HCT116 (cell line): ENCODE results near the gene NUDT16. TPM values are rescaled to one million over a fixed set of nuclear protein-coding genes. Genes with fewer than 3 reads are reported as not detected.

Experiments used
- ATAC-seq: fragments of 200-7000 bp; cut with Tn5 transposase; 2 replicates; pipeline ENCODE4 v1.9.1; 2020; ENCODE audit warnings: mild to moderate bottlenecking, moderate library complexity
- BruUV-seq: library from RNA; stranded (reverse); fragments of 400-500 nt; replicated peaks from 2 replicates; lab custom pipeline; 2021; lab: Mats Ljungman, UMichigan
- CTCF ChIA-PET: fragments of 300-600 bp; sonication (Branson Sonifier 250); formaldehyde crosslinking; loops from one replicate; lab custom pipeline; 2021; ENCODE audit warnings: antibody characterized with exemption; lab: Charles Lee
- POLR2A ChIA-PET: fragments of 300-600, 350-600 bp; sonication (Branson Sonifier 250); formaldehyde crosslinking; loops from one replicate; lab custom pipeline; 2021; ENCODE audit warnings: antibody characterized with exemption; lab: Charles Lee
- RAD21 ChIA-PET, 2 experiments: fragments of 300-600 bp; sonication (Branson Sonifier 250); formaldehyde crosslinking; loops; one replicate each; lab custom pipeline; 2023; ENCODE audit warnings: low total read pairs in 2 of 2; ENCODE audit not compliant: uncharacterized antibody in 2 of 2, unreplicated experiment in 2 of 2, low non-redundant PET in 1 of 2; lab: Charles Lee
- DNase-seq: peaks from one replicate; pipeline ENCODE4 v3.0.0-alpha.2; 2010; ENCODE audit warnings: low read depth, low spot score
- H2AFZ ChIP-seq: fragments of 200-600 bp; shearing (Covaris generic), sonication (generic); 2 replicates; pipeline ENCODE4 v1.6.1; 2017; ENCODE audit warnings: low read depth, mixed run types, mixed read lengths, antibody characterized with exemption, low read length; ENCODE audit not compliant: poor library complexity, severe bottlenecking
- H3K27ac ChIP-seq: 2 replicates; pipeline ENCODE4 v1.5.1; 2012; ENCODE audit warnings: low read depth, low read length
- H3K27me3 ChIP-seq: fragments of 200-600 bp; sonication (generic); 2 replicates; pipeline ENCODE4 v1.6.1; 2016; ENCODE audit warnings: mixed run types, low read length, mixed read lengths; ENCODE audit not compliant: insufficient read depth
- H3K36me3 ChIP-seq, 2 experiments: fragments of 200-500 bp in 1 of 2; fragments of 200-600 bp in 1 of 2; sonication (Bioruptor generic) in 1 of 2; sonication (generic) in 1 of 2; 2 replicates each; pipeline versions ENCODE4 v1.5.1 to v1.6.1; 2014 to 2016; ENCODE audit warnings: low read length in 2 of 2, inconsistent platforms in 1 of 2, mixed read lengths in 1 of 2, mixed run types in 1 of 2; ENCODE audit not compliant: insufficient read depth in 2 of 2, control insufficient read depth in 1 of 2
- H3K4me1 ChIP-seq, 2 experiments: fragments of 200-600 bp in 1 of 2; sonication (generic) in 1 of 2; 2 replicates each; pipeline versions ENCODE4 v1.5.1 to v1.6.1; 2012 to 2017; ENCODE audit warnings: low read length in 2 of 2, inconsistent platforms in 1 of 2, mild to moderate bottlenecking in 1 of 2, mixed read lengths in 1 of 2, mixed run types in 1 of 2, moderate library complexity in 1 of 2; ENCODE audit not compliant: insufficient read depth in 2 of 2, control insufficient read depth in 1 of 2
- H3K4me2 ChIP-seq: fragments of 200-600 bp; sonication (generic); 2 replicates; pipeline ENCODE4 v1.6.1; 2017; ENCODE audit warnings: mixed run types, low read length, mixed read lengths
- H3K4me3 ChIP-seq, 2 experiments: fragments of 200-600 bp in 1 of 2; sonication (generic) in 1 of 2; replicated peaks in 1 of 2; 2 replicates each; pipeline ENCODE4 v1.5.1; 2011 to 2016; ENCODE audit warnings: low read length in 2 of 2, control low read depth in 1 of 2, low read depth in 1 of 2, mild to moderate bottlenecking in 1 of 2, mixed read lengths in 1 of 2, mixed run types in 1 of 2
- H3K79me2 ChIP-seq: fragments of 200-600 bp; sonication (generic); 2 replicates; pipeline ENCODE4 v1.6.1; 2017; ENCODE audit warnings: mild to moderate bottlenecking, mixed run types, low read length, moderate library complexity, mixed read lengths; ENCODE audit not compliant: insufficient read depth
- H3K9ac ChIP-seq: fragments of 200-600 bp; sonication (generic); 2 replicates; pipeline ENCODE4 v1.6.1; 2016; ENCODE audit warnings: low read length, mixed read lengths
- H3K9me2 ChIP-seq: fragments of 200-600 bp; sonication (generic), shearing (Covaris generic); 2 replicates; pipeline ENCODE4 v1.6.1; 2017; ENCODE audit warnings: mixed run types, mild to moderate bottlenecking, moderate library complexity; ENCODE audit not compliant: insufficient read depth
- H3K9me3 ChIP-seq, 2 experiments: fragments of 200-500 bp in 1 of 2; fragments of 200-600 bp in 1 of 2; sonication (Bioruptor generic) in 1 of 2; sonication (generic) in 1 of 2; 2 replicates each; pipeline ENCODE4 v1.6.1; 2014 to 2017; ENCODE audit warnings: low read length in 2 of 2, mixed read lengths in 2 of 2, inconsistent platforms in 1 of 2, low read depth in 1 of 2, mild to moderate bottlenecking in 1 of 2, mixed run types in 1 of 2, moderate library complexity in 1 of 2; ENCODE audit not compliant: control insufficient read depth in 1 of 2, insufficient read depth in 1 of 2
- H4K20me1 ChIP-seq: fragments of 200-600 bp; sonication (generic), shearing (Covaris generic); 2 replicates; pipeline ENCODE4 v1.6.1; 2017; ENCODE audit warnings: mixed run types, mild to moderate bottlenecking, moderate library complexity; ENCODE audit not compliant: insufficient read depth
- ATF3 ChIP-seq: IDR thresholded peaks from 2 replicates; pipeline ENCODE4 v1.6.1; 2012
- CBX3 ChIP-seq: IDR thresholded peaks from 2 replicates; pipeline ENCODE4 v1.6.1; 2012; ENCODE audit warnings: low read depth
- EZH2 ChIP-seq: fragments of 200-600 bp; sonication (generic); IDR thresholded peaks from 2 replicates; pipeline ENCODE4 v1.6.1; 2017; ENCODE audit warnings: antibody characterized with exemption, mixed run types
- EZH2phosphoT487 ChIP-seq: fragments of 200-600 bp; IDR thresholded peaks from 2 replicates; pipeline ENCODE4 v1.6.1; 2018; ENCODE audit warnings: antibody characterized with exemption, borderline replicate concordance
- FOSL1 ChIP-seq: IDR thresholded peaks from 2 replicates; pipeline ENCODE4 v1.6.1; 2012; ENCODE audit warnings: low read depth
- POLR2AphosphoS5 ChIP-seq: IDR thresholded peaks from 2 replicates; pipeline ENCODE4 v1.6.1; 2011; ENCODE audit warnings: mild to moderate bottlenecking, low read depth, low read length, moderate library complexity
- RAD21 ChIP-seq: IDR thresholded peaks from 2 replicates; pipeline ENCODE4 v1.6.1; 2012; ENCODE audit warnings: low read depth, mild to moderate bottlenecking
- SIN3A ChIP-seq: IDR thresholded peaks from 2 replicates; pipeline ENCODE4 v1.6.1; 2012; ENCODE audit warnings: low read depth
- ZNF274 ChIP-seq: fragments of 200-500 bp; sonication (Bioruptor generic); IDR thresholded peaks from 2 replicates; pipeline ENCODE4 v1.6.1; 2014; ENCODE audit warnings: mild to moderate bottlenecking, low read depth, low read length, inconsistent platforms
- intact Hi-C: fragments of 100-400 bp; cut with micrococcal nuclease; formaldehyde crosslinking; loops from 2 replicates; pipeline ENCODE4 v1.10.0; 2022
- total RNA-seq: library from RNA; stranded (reverse); gene quantifications from one replicate; pipeline ENCODE4 v1.2.1, GENCODE V29; 2021; ENCODE audit not compliant: unreplicated experiment
- TF ChIP-seq, protein P1 (sequence below), 3 experiments: fragments of 200-600 bp in 1 of 3; sonication (generic) in 1 of 3; IDR thresholded peaks in 2 of 3; conservative IDR thresholded peaks in 1 of 3; 2 replicates each; pipeline ENCODE4 v1.5.1; 2012 to 2017; ENCODE audit warnings: low read depth in 2 of 3, low read length in 2 of 3, antibody characterized with exemption in 1 of 3, borderline replicate concordance in 1 of 3, control low read depth in 1 of 3, mild to moderate bottlenecking in 1 of 3, mixed read lengths in 1 of 3, mixed run types in 1 of 3, moderate library complexity in 1 of 3; ENCODE audit not compliant: insufficient read depth in 1 of 3

NUDT16 gene
- total RNA-seq, 1 experiment from 2014 or later: 9.7 TPM

GRCh38 chr3:131405411-131405810, 23.8 kb downstream of the NUDT16 start:
- Histone ChIP-seq H3K4me2 (no peak overlapping the region), H3K4me1 (peaks cover 0 to 7% of the 10 kb centered on the region in 2 experiments; a peak in 2 of 4 replicates), H3K4me3 (no peak overlapping the region)
- DNase-seq: no peak
- ATAC-seq: no peak
- TF ChIP-seq FOSL1 (no peak), ATF3 (no peak), POLR2AphosphoS5 (no peak), RAD21 (no peak), EZH2phosphoT487 (no peak), CBX3 (no peak), SIN3A (no peak), EZH2 (no peak), ZNF274 (no peak)
- TF ChIP-seq, protein P1, sequence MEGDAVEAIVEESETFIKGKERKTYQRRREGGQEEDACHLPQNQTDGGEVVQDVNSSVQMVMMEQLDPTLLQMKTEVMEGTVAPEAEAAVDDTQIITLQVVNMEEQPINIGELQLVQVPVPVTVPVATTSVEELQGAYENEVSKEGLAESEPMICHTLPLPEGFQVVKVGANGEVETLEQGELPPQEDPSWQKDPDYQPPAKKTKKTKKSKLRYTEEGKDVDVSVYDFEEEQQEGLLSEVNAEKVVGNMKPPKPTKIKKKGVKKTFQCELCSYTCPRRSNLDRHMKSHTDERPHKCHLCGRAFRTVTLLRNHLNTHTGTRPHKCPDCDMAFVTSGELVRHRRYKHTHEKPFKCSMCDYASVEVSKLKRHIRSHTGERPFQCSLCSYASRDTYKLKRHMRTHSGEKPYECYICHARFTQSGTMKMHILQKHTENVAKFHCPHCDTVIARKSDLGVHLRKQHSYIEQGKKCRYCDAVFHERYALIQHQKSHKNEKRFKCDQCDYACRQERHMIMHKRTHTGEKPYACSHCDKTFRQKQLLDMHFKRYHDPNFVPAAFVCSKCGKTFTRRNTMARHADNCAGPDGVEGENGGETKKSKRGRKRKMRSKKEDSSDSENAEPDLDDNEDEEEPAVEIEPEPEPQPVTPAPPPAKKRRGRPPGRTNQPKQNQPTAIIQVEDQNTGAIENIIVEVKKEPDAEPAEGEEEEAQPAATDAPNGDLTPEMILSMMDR (IDR thresholded peaks at IDR 0.05 in 2 of 3, conservative IDR thresholded peaks at IDR 0.05 in 1 of 3; ENCODE audit: borderline replicate concordance in 1 of 3, insufficient read depth in 1 of 3, low read depth in 2 of 3, low read length in 2 of 3): no peak
- TF ChIP-seq, all 23 proteins: peak for 0
- H3K27me3 ChIP-seq: no peaks in the 10 kb centered on the region
- POLR2A ChIA-PET: no interaction called here
- 0 out of 4 replicates have a peak, but pooled peaks cover 0 to 6% of the 10 kb centered on the region in 2 experiments for H3K9me3 ChIP-seq
- RAD21 ChIA-PET: no interaction called here
- intact Hi-C loops: no loop called here
- H2AFZ ChIP-seq: no peak overlapping the region
- H3K36me3 ChIP-seq: no peaks in the 10 kb centered on the region
- no peak overlapping the region for H3K27ac ChIP-seq
- CTCF ChIA-PET: no interaction called here
- no peaks in the 10 kb centered on the region for H4K20me1 ChIP-seq
- no peaks in the 10 kb centered on the region for H3K79me2 ChIP-seq
- no TSS peak for BruUV-seq
- no peaks in the 10 kb centered on the region for H3K9me2 ChIP-seq
- H3K9ac ChIP-seq: no peak overlapping the region
